ENCODE measurements around the gene TEX38.

TEX38 gene

DNA sequence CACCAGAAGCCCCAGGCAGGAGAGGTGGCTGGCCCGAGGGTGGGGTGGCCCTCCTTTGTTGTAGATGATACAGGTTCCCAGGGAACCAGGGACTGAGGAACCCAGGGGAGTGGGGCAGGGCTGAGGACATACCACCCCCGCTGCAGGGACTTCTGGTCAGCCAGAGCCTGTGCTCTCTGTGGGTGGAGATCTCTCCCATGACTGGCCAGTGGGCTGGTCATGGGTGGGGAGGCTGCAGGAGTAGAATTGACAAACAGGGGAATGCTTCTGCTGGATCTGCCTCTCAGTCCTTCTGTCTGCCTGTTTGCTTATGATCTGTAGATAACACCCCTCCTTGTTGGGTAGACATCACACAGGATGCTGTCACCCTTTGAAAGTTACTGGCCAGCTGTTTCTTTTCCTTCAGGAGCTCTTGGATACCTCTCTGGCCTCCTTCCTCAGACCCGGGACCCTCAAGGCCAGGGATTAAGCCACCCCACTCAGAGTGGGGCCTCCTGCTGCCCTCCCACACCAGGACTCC, 50.1 kb downstream of the TEX38 start:
- no peak overlapping the region for H3K4me3 ChIP-seq (ENCODE audit: low read depth, low read length)
- TF ChIP-seq, protein P1, sequence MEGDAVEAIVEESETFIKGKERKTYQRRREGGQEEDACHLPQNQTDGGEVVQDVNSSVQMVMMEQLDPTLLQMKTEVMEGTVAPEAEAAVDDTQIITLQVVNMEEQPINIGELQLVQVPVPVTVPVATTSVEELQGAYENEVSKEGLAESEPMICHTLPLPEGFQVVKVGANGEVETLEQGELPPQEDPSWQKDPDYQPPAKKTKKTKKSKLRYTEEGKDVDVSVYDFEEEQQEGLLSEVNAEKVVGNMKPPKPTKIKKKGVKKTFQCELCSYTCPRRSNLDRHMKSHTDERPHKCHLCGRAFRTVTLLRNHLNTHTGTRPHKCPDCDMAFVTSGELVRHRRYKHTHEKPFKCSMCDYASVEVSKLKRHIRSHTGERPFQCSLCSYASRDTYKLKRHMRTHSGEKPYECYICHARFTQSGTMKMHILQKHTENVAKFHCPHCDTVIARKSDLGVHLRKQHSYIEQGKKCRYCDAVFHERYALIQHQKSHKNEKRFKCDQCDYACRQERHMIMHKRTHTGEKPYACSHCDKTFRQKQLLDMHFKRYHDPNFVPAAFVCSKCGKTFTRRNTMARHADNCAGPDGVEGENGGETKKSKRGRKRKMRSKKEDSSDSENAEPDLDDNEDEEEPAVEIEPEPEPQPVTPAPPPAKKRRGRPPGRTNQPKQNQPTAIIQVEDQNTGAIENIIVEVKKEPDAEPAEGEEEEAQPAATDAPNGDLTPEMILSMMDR (IDR thresholded peaks at IDR 0.05; ENCODE audit: borderline replicate concordance, insufficient read depth, low read depth, low read length) = no peak

All from GM12875 (cell line).